WTC11 (cell line): ENCODE data around the gene TCAP. TPM values are rescaled to one million over a fixed set of nuclear protein-coding genes. Genes with fewer than 3 reads are reported as not detected.

Source experiments
- CREM ChIP-seq: sonication (generic); formaldehyde crosslinking; IDR thresholded peaks from 2 replicates; pipeline ENCODE4 v1.8.1; 2022; ENCODE audit warnings: mild to moderate bottlenecking, missing genetic modification reagents, moderate library complexity
- ESRRA ChIP-seq: sonication (generic); formaldehyde crosslinking; IDR thresholded peaks from 2 replicates; pipeline ENCODE4 v1.8.1; 2022; ENCODE audit warnings: mild to moderate bottlenecking, missing genetic modification reagents, borderline replicate concordance
- GTF2I ChIP-seq: fragments of 250-450 bp; sonication (Bioruptor Pico); conservative IDR thresholded peaks from 2 replicates; pipeline ENCODE4 v1.4.0; 2021; ENCODE audit warnings: mild to moderate bottlenecking
- HMGA2 ChIP-seq: fragments of 250-450 bp; sonication (Bioruptor Pico); IDR thresholded peaks from 2 replicates; pipeline ENCODE4 v1.4.0; 2021; ENCODE audit warnings: mild to moderate bottlenecking, moderate library complexity
- JUN ChIP-seq: sonication (generic); formaldehyde crosslinking; IDR thresholded peaks from 2 replicates; pipeline ENCODE4 v1.8.0; 2023; ENCODE audit warnings: mild to moderate bottlenecking, missing genetic modification reagents
- MYBL2 ChIP-seq: sonication (generic); formaldehyde crosslinking; IDR thresholded peaks from 2 replicates; pipeline ENCODE4 v1.8.1; 2023; ENCODE audit warnings: mild to moderate bottlenecking, moderate library complexity, missing genetic modification reagents
- NFATC4 ChIP-seq: fragments of 250-450 bp; sonication (Bioruptor Pico); IDR thresholded peaks from 2 replicates; pipeline ENCODE4 v1.9.0; 2021; ENCODE audit warnings: mild to moderate bottlenecking
- NR2C2 ChIP-seq: sonication (generic); formaldehyde crosslinking; IDR thresholded peaks from 2 replicates; pipeline ENCODE4 v1.8.0; 2022; ENCODE audit warnings: mild to moderate bottlenecking, missing genetic modification reagents
- OVOL2 ChIP-seq: fragments of 250-450 bp; sonication (Bioruptor Pico); IDR thresholded peaks from 2 replicates; pipeline ENCODE4 v1.9.0; 2021; ENCODE audit warnings: mild to moderate bottlenecking, borderline replicate concordance
- RORB ChIP-seq: fragments of 250-450 bp; sonication (Bioruptor Pico); IDR thresholded peaks from 2 replicates; pipeline ENCODE4 v1.9.0; 2021; ENCODE audit warnings: mild to moderate bottlenecking
- TEAD4 ChIP-seq: sonication (generic); formaldehyde crosslinking; IDR thresholded peaks from 2 replicates; pipeline ENCODE4 v1.8.0; 2022; ENCODE audit warnings: mild to moderate bottlenecking, missing genetic modification reagents
- TP53 ChIP-seq: sonication (generic); formaldehyde crosslinking; IDR thresholded peaks from 2 replicates; pipeline ENCODE4 v1.8.1; 2023; ENCODE audit warnings: mild to moderate bottlenecking, missing genetic modification reagents
- ZNF121 ChIP-seq: sonication (generic); formaldehyde crosslinking; IDR thresholded peaks from 2 replicates; pipeline ENCODE4 v1.8.0; 2023; ENCODE audit warnings: missing genetic modification reagents
- ZNF138 ChIP-seq: sonication (generic); formaldehyde crosslinking; conservative IDR thresholded peaks from 2 replicates; pipeline ENCODE4 v1.8.1; 2022; ENCODE audit warnings: mild to moderate bottlenecking, moderate library complexity, missing genetic modification reagents
- ZNF396 ChIP-seq: fragments of 250-450 bp; sonication (Bioruptor Pico); IDR thresholded peaks from 2 replicates; pipeline ENCODE4 v1.8.0; 2021; ENCODE audit warnings: mild to moderate bottlenecking, moderate library complexity, borderline replicate concordance
- ZNF423 ChIP-seq: fragments of 250-450 bp; sonication (Bioruptor Pico); IDR thresholded peaks from 2 replicates; pipeline ENCODE4 v2.1.2; 2022; ENCODE audit warnings: mild to moderate bottlenecking, moderate library complexity
- total RNA-seq: library from RNA; stranded (reverse); gene quantifications from 3 replicates; pipeline ENCODE4 v1.2.3, GENCODE V29; 2021
- TF ChIP-seq, protein P1 (sequence below): sonication (generic); formaldehyde crosslinking; IDR thresholded peaks from 2 replicates; pipeline ENCODE4 v1.8.0; 2022; ENCODE audit warnings: mild to moderate bottlenecking, missing genetic modification reagents
- TF ChIP-seq, protein P2 (sequence below): sonication (generic); formaldehyde crosslinking; IDR thresholded peaks from 2 replicates; pipeline ENCODE4 v1.8.1; 2023; ENCODE audit warnings: mild to moderate bottlenecking, missing genetic modification reagents
- TF ChIP-seq, protein P3 (sequence below): fragments of 250-450 bp; sonication (Bioruptor Pico); IDR thresholded peaks from 2 replicates; pipeline ENCODE4 v1.9.0; 2021; ENCODE audit warnings: mild to moderate bottlenecking
- TF ChIP-seq, protein P4 (sequence below): fragments of 250-450 bp; sonication (Bioruptor Pico); conservative IDR thresholded peaks from 2 replicates; pipeline ENCODE4 v1.9.0; 2021; ENCODE audit warnings: mild to moderate bottlenecking
- TF ChIP-seq, protein P5 (sequence below): sonication (generic); formaldehyde crosslinking; IDR thresholded peaks from 2 replicates; pipeline ENCODE4 v1.8.1; 2023; ENCODE audit warnings: mild to moderate bottlenecking, missing genetic modification reagents
- TF ChIP-seq, protein P6 (sequence below): sonication (generic); formaldehyde crosslinking; IDR thresholded peaks from 2 replicates; pipeline ENCODE4 v1.8.0; 2022; ENCODE audit warnings: mild to moderate bottlenecking, missing genetic modification reagents
- TF ChIP-seq, protein P7 (sequence below): sonication (generic); formaldehyde crosslinking; IDR thresholded peaks from 2 replicates; pipeline ENCODE4 v1.8.0; 2023; ENCODE audit warnings: missing genetic modification reagents
- TF ChIP-seq, protein P8 (sequence below): fragments of 250-450 bp; sonication (Bioruptor Pico); IDR thresholded peaks from 2 replicates; pipeline ENCODE4 v1.9.0; 2021; ENCODE audit warnings: mild to moderate bottlenecking
- TF ChIP-seq, protein P9 (sequence below): fragments of 200-600 bp; IDR thresholded peaks from 2 replicates; pipeline ENCODE4 v1.8.0; 2022; ENCODE audit warnings: antibody characterized with exemption

Gene TCAP
- total RNA-seq, 1 experiment from 2014 or later, result 2.9 TPM

DNA sequence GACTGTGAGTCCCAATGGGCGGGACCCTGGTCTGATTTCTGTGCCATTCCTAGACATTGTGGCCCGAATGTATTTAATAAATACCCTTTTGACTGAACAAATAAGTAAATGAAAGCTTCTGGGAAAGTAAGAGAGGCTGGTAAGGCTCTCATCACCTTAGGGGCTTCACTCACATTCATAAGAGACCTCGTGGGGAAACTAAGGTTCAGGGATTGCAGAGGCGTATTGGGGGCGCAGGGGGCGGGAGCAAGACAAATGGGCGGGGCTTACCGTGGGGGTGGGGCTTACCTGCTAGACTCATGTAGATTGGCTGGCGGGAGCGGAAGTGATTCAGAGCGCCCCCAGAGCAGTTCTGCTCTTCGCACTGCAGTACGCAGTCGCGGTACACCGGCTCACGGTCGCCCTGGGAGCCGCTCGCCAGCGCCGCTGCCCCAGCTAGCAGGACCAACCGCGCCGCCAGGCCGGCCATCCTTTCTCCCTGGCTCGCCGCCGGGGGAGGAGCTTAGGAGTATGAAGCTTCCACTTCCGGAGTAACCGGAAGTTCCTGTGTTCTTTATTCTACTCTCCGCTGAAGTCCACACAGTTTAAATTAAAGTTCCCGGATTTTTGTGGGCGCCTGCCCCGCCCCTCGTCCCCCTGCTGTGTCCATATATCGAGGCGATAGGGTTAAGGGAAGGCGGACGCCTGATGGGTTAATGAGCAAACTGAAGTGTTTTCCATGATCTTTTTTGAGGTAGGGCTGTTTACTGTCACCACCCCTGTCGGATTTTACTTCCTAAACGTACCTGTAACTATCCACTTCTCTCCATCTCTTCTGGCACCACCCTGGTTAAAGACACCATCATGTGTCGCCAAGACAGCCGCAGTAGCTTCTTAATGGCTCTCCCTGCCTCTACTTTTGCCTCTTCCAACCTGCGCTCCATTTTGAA is 22.7 kb downstream of the TCAP start, which contains the start of gene PGAP3 (continued):
- TF ChIP-seq ZNF138 (CRISPR knock-in tag) (no peak), ZNF121 (CRISPR knock-in tag) (no peak), RORB (CRISPR knock-in tag) (no peak), HMGA2 (CRISPR knock-in tag) (no peak), ESRRA (CRISPR knock-in tag) (no peak), TP53 (no peak), MYBL2 (CRISPR knock-in tag) (0 out of 2 replicates have a peak, but pooled peaks have one; percentile 57), JUN (CRISPR knock-in tag) (no peak), NFATC4 (CRISPR knock-in tag) (0 out of 2 replicates have a peak, but pooled peaks have one; percentile 30), ZNF396 (CRISPR knock-in tag) (no peak), OVOL2 (CRISPR knock-in tag) (no peak), TEAD4 (CRISPR knock-in tag) (no peak), GTF2I (no peak), ZNF423 (CRISPR knock-in tag) (no peak), CREM (CRISPR knock-in tag) (no peak), NR2C2 (CRISPR knock-in tag) (peak; percentile 86)
- TF ChIP-seq, protein P1, sequence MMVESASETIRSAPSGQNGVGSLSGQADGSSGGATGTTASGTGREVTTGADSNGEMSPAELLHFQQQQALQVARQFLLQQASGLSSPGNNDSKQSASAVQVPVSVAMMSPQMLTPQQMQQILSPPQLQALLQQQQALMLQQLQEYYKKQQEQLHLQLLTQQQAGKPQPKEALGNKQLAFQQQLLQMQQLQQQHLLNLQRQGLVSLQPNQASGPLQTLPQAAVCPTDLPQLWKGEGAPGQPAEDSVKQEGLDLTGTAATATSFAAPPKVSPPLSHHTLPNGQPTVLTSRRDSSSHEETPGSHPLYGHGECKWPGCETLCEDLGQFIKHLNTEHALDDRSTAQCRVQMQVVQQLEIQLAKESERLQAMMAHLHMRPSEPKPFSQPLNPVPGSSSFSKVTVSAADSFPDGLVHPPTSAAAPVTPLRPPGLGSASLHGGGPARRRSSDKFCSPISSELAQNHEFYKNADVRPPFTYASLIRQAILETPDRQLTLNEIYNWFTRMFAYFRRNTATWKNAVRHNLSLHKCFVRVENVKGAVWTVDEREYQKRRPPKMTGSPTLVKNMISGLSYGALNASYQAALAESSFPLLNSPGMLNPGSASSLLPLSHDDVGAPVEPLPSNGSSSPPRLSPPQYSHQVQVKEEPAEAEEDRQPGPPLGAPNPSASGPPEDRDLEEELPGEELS (CRISPR knock-in tag), result no peak
- TF ChIP-seq, protein P2, sequence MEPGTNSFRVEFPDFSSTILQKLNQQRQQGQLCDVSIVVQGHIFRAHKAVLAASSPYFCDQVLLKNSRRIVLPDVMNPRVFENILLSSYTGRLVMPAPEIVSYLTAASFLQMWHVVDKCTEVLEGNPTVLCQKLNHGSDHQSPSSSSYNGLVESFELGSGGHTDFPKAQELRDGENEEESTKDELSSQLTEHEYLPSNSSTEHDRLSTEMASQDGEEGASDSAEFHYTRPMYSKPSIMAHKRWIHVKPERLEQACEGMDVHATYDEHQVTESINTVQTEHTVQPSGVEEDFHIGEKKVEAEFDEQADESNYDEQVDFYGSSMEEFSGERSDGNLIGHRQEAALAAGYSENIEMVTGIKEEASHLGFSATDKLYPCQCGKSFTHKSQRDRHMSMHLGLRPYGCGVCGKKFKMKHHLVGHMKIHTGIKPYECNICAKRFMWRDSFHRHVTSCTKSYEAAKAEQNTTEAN (CRISPR knock-in tag), result peak; percentile 31; the same call in 1 of the 2 replicates
- TF ChIP-seq, protein P3, sequence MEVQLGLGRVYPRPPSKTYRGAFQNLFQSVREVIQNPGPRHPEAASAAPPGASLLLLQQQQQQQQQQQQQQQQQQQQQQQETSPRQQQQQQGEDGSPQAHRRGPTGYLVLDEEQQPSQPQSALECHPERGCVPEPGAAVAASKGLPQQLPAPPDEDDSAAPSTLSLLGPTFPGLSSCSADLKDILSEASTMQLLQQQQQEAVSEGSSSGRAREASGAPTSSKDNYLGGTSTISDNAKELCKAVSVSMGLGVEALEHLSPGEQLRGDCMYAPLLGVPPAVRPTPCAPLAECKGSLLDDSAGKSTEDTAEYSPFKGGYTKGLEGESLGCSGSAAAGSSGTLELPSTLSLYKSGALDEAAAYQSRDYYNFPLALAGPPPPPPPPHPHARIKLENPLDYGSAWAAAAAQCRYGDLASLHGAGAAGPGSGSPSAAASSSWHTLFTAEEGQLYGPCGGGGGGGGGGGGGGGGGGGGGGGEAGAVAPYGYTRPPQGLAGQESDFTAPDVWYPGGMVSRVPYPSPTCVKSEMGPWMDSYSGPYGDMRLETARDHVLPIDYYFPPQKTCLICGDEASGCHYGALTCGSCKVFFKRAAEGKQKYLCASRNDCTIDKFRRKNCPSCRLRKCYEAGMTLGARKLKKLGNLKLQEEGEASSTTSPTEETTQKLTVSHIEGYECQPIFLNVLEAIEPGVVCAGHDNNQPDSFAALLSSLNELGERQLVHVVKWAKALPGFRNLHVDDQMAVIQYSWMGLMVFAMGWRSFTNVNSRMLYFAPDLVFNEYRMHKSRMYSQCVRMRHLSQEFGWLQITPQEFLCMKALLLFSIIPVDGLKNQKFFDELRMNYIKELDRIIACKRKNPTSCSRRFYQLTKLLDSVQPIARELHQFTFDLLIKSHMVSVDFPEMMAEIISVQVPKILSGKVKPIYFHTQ (CRISPR knock-in tag), result no peak
- TF ChIP-seq, protein P4, sequence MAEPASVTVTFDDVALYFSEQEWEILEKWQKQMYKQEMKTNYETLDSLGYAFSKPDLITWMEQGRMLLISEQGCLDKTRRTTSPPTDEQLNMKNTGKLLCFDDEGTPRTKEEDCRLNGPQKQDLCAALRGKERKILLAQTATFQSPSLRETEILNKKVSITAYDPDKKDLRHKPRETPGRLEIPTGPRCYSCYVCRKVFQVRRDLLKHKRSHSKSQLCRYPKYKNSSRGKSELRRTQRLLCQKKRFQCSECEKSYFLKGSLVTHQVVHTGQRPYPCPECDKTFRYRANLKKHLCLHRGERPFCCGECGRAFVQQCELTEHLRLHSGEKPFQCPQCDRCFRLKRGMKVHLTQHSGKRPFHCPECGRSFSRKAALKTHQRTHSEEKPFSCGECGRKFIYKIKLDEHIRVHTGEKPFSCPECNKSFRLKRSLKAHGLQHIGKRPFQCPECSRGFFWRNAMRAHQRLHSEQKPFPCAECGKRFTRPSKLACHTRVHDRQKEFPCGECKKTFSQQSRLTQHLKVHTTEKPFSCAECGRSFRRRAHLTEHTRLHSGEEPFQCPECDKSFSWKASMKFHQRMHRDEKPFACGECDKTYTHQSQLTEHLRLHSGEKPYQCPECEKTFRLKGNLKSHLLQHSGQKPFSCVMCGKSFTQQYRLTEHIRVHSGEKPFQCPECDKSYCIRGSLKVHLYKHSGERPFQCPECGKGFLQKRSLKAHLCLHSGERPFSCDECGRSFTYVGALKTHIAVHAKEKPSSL (CRISPR knock-in tag), result no peak
- TF ChIP-seq, protein P5, sequence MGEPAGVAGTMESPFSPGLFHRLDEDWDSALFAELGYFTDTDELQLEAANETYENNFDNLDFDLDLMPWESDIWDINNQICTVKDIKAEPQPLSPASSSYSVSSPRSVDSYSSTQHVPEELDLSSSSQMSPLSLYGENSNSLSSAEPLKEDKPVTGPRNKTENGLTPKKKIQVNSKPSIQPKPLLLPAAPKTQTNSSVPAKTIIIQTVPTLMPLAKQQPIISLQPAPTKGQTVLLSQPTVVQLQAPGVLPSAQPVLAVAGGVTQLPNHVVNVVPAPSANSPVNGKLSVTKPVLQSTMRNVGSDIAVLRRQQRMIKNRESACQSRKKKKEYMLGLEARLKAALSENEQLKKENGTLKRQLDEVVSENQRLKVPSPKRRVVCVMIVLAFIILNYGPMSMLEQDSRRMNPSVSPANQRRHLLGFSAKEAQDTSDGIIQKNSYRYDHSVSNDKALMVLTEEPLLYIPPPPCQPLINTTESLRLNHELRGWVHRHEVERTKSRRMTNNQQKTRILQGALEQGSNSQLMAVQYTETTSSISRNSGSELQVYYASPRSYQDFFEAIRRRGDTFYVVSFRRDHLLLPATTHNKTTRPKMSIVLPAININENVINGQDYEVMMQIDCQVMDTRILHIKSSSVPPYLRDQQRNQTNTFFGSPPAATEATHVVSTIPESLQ (CRISPR knock-in tag), result no peak
- TF ChIP-seq, protein P6, sequence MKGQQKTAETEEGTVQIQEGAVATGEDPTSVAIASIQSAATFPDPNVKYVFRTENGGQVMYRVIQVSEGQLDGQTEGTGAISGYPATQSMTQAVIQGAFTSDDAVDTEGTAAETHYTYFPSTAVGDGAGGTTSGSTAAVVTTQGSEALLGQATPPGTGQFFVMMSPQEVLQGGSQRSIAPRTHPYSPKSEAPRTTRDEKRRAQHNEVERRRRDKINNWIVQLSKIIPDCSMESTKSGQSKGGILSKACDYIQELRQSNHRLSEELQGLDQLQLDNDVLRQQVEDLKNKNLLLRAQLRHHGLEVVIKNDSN (CRISPR knock-in tag), result 0 out of 2 replicates have a peak, but pooled peaks have one; percentile 12
- TF ChIP-seq, protein P7, sequence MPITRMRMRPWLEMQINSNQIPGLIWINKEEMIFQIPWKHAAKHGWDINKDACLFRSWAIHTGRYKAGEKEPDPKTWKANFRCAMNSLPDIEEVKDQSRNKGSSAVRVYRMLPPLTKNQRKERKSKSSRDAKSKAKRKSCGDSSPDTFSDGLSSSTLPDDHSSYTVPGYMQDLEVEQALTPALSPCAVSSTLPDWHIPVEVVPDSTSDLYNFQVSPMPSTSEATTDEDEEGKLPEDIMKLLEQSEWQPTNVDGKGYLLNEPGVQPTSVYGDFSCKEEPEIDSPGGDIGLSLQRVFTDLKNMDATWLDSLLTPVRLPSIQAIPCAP, result no peak
- TF ChIP-seq, protein P8, sequence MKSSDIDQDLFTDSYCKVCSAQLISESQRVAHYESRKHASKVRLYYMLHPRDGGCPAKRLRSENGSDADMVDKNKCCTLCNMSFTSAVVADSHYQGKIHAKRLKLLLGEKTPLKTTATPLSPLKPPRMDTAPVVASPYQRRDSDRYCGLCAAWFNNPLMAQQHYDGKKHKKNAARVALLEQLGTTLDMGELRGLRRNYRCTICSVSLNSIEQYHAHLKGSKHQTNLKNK (CRISPR knock-in tag), result no peak
- TF ChIP-seq, protein P9, sequence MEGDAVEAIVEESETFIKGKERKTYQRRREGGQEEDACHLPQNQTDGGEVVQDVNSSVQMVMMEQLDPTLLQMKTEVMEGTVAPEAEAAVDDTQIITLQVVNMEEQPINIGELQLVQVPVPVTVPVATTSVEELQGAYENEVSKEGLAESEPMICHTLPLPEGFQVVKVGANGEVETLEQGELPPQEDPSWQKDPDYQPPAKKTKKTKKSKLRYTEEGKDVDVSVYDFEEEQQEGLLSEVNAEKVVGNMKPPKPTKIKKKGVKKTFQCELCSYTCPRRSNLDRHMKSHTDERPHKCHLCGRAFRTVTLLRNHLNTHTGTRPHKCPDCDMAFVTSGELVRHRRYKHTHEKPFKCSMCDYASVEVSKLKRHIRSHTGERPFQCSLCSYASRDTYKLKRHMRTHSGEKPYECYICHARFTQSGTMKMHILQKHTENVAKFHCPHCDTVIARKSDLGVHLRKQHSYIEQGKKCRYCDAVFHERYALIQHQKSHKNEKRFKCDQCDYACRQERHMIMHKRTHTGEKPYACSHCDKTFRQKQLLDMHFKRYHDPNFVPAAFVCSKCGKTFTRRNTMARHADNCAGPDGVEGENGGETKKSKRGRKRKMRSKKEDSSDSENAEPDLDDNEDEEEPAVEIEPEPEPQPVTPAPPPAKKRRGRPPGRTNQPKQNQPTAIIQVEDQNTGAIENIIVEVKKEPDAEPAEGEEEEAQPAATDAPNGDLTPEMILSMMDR, result no peak
